ENCODE measurements around the gene KCNQ4. TPM values are rescaled to one million over a fixed set of nuclear protein-coding genes. Genes with fewer than 3 reads are reported as not detected.

The KCNQ4 gene
- total and polyA plus RNA-seq, 2 donors (not counting 3 experiments of a cell fraction or from before 2014, with no cell fraction given) = 0.06 to 0.07 TPM

GRCh38 chr1:40743860-40744259 lies 39.7 kb upstream of the KCNQ4 start:
- no peak overlapping the region for H2AFZ ChIP-seq (ENCODE audit: low read depth, low read length)
- no peaks in the 10 kb centered on the region for H3K9me1 ChIP-seq (replicated peaks; ENCODE audit: control insufficient read depth, extremely low read depth, insufficient read depth, low read length)
- peaks cover 0 to 8% of the 10 kb centered on the region in 2 experiments for H3K36me3 ChIP-seq (ENCODE audit: control insufficient read depth in 2 of 2, extremely low read depth in 1 of 2, insufficient read depth in 2 of 2, low read length in 2 of 2)
- no peak for TF ChIP-seq MYC (IDR thresholded peaks at IDR 0.05; ENCODE audit: low read depth, low read length)
- TF ChIP-seq JUN (IDR thresholded peaks at IDR 0.05; ENCODE audit: borderline replicate concordance, insufficient read depth, insufficient read length, low read depth) = no peak
- no peak for TF ChIP-seq POLR2A (IDR thresholded peaks at IDR 0.05; ENCODE audit: low read depth, low read length)
- no peak for TF ChIP-seq MAX (IDR thresholded peaks at IDR 0.05; ENCODE audit: insufficient read depth, insufficient read length)
- no peak for TF ChIP-seq POLR2AphosphoS5 (IDR thresholded peaks at IDR 0.05; ENCODE audit: insufficient read depth, low read depth, low read length)
- no peak for TF ChIP-seq GATA2 (IDR thresholded peaks at IDR 0.05; ENCODE audit: insufficient read depth, insufficient read length, low read depth, low read length)
- TF ChIP-seq FOS (IDR thresholded peaks at IDR 0.05; ENCODE audit: borderline replicate concordance, insufficient read depth, low read length) = no peak
- TF ChIP-seq CTCF (IDR thresholded peaks at IDR 0.05; ENCODE audit: extremely low read depth in 1 of 2, insufficient read depth in 1 of 2, low read depth in 1 of 2, low read length in 2 of 2) = no peak
- no peak for TF ChIP-seq EZH2 (IDR thresholded peaks at IDR 0.05; ENCODE audit: borderline replicate concordance, low read depth, low read length, severe bottlenecking)
- ChIA-PET CTCF (interaction anchor here (1.0 kb wide), 1 partner anchor 7 kb away, joined by 3 read pairs; no protein-coding TSS in a partner anchor), POLR2A (no interaction called here)
- no peak overlapping the region for H3K9ac ChIP-seq (replicated peaks; ENCODE audit: extremely low read depth, insufficient read depth, low read length)
- no peak for DNase-seq (ENCODE audit: low read depth, low spot score)
- dilution Hi-C loops (cut with MboI; ENCODE audit: extremely low pct_ligation_motif_present, low sequenced_read_pairs) (no loop called here), intact Hi-C loops (cut with micrococcal nuclease) (no loop called here)
- no peaks in the 10 kb centered on the region for H3K4me1 ChIP-seq (ENCODE audit: control insufficient read depth, extremely low read depth, insufficient read depth, low read length)
- H3K4me2 ChIP-seq (ENCODE audit: insufficient read depth, low read length) = no peak overlapping the region
- no TSS peak for BruUV-seq (replicated peaks)
- no peak overlapping the region for H3K4me3 ChIP-seq (replicated peaks in 1 of 3; ENCODE audit: insufficient read depth in 1 of 3, low read depth in 1 of 3, low read length in 3 of 3)
- no peak for FAIRE-seq
- H3K9me3 ChIP-seq (replicated peaks; ENCODE audit: control insufficient read depth, insufficient read depth, low read length) = no peaks in the 10 kb centered on the region
- H3K79me2 ChIP-seq (ENCODE audit: control insufficient read depth, insufficient read depth, low read length) = no peaks in the 10 kb centered on the region
- H3K27me3 ChIP-seq (ENCODE audit: control insufficient read depth in 2 of 2, insufficient read depth in 2 of 2, low read length in 2 of 2) = no peaks in the 10 kb centered on the region
- H3K27ac ChIP-seq (ENCODE audit: insufficient read depth, low read depth, low read length) = no peak overlapping the region
- H4K20me1 ChIP-seq (replicated peaks; ENCODE audit: control insufficient read depth, extremely low read depth, insufficient read depth, low read length) = no peaks in the 10 kb centered on the region
